Activated effector memory CD4-positive, alpha-beta T cell treated with Interleukin-2 at 50 U/mL for 16 hours (primary cell): ENCODE measurements around the gene TESK1.

ENCODE experiments used
- DNase-seq: peaks from one replicate; pipeline ENCODE4 v3.0.0-alpha.2; 2020

Gene TESK1, protein sequence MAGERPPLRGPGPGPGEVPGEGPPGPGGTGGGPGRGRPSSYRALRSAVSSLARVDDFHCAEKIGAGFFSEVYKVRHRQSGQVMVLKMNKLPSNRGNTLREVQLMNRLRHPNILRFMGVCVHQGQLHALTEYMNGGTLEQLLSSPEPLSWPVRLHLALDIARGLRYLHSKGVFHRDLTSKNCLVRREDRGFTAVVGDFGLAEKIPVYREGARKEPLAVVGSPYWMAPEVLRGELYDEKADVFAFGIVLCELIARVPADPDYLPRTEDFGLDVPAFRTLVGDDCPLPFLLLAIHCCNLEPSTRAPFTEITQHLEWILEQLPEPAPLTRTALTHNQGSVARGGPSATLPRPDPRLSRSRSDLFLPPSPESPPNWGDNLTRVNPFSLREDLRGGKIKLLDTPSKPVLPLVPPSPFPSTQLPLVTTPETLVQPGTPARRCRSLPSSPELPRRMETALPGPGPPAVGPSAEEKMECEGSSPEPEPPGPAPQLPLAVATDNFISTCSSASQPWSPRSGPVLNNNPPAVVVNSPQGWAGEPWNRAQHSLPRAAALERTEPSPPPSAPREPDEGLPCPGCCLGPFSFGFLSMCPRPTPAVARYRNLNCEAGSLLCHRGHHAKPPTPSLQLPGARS

DNA sequence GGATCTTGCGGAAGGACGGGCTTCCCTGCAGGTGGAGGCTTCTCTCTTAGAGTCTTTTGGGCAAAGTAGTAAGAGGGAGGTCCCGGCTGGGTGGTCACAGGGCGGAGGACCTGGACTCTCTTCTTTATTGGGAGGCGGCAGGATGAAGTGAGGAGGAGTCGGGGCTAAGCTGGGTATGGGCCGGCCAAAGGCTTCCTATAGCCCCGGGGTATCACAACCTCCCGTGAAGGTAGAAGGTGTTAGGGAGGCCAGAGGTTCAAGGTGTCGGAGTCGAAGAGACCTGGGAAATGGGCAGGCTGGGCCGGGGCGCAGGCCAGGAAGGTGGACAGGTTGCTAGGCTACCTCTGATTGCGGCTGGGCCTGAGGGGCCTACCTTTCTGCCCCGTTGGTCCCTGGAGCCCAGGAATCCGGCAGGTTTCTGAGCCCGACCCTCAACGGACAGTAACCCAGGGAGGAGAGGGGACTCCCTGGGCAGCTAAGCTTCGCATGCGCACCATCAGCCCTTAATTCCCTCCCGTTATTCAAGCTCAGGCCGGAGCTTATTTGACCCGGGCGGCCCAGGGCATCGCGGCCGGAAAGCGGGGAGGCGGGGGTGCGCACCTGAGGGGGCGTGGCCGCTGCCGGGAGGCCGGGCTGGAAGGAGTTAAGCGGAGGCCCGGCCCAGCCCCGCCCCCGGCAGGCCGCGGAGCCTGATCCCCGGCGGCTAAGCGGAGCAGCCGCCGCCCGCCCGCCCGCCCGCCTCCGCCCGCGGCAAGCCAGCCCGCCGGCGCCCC is at the start of gene TESK1:
Gene TESK1 (plus strand): TSS at position 685 of the 773 bp plus-strand sequence. CDS start 358 bp downstream, outside the sequence.
- DNase-seq = peak; percentile 71

DNA sequence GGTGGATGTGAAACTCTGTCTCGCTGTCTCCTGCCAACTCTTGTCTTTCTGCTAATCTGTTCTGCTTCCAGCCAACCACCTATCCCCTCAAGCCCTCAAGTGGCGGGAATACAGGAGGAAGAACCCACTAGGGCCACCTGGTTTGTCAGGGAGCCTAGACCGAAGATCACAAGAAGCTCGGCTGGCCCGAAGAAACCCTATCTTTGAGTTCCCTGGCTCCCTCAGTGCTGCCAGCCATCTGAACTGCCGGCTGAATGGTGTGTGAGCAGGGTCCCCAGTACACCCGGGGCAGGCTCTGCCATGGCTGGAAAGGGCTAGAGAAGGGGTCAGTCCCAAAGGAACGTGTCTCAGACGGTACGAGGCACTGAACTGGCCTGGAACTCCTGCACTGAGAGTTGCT is 49.2 kb upstream of the TESK1 start:
- DNase-seq = no peak

DNA sequence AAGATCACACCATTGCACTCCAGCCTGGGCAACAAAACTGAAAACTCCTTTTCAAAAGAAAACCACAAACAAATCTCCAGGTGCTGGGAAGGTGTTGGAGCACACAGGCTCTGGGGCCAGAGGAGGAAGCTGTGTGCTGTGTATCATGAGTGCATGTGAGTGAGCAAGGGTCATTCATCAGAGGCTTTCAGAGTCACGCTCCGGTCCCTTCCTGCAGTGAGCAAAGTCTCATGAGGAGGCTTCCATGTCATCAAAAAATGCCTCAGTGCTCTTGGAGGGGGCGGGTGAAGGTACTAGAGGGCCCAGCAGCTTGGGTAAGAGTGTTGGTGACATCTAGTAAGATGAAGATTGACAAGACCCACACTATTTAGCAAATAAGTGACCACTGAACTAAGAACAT is 48.3 kb upstream of the TESK1 start:
- DNase-seq = no peak

DNA sequence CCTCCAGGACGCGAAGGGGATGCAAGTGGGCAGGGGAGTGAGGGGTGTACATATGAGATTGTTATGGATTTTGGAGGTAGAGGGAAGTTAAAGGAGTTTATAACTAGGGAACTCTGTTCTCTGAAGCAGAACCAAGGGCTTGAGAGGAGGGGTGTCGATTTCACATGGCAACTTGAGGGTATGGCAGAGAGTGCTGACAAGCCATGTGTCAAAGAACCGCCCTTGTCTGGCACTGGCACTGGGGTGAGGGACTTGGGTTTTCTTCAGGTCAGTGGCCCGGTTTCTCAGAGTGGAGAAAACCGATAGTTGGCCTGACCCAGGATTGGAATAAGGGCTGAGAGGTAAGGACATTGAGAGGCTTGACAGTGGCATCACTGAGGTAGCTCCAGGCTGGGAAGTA is 47.7 kb upstream of the TESK1 start:
- DNase-seq = no peak

DNA sequence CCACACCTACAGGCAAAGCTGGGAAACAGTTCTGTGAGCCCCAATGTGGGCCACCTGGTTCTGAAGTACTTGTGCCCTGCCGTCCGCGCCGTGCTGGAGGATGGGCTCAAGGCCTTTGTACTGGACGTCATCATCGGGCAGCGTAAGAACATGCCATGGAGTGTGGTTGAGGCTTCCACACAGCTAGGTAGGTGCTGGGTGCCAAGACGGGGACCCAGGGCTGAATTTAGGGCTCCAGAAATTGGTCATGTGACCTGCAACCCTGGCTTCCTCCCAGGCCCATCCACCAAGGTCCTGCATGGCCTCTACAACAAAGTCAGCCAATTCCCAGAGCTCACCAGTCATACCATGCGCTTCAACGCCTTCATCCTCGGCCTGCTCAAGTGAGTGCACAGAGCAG is 46.9 kb upstream of the TESK1 start:
- DNase-seq = no peak

DNA sequence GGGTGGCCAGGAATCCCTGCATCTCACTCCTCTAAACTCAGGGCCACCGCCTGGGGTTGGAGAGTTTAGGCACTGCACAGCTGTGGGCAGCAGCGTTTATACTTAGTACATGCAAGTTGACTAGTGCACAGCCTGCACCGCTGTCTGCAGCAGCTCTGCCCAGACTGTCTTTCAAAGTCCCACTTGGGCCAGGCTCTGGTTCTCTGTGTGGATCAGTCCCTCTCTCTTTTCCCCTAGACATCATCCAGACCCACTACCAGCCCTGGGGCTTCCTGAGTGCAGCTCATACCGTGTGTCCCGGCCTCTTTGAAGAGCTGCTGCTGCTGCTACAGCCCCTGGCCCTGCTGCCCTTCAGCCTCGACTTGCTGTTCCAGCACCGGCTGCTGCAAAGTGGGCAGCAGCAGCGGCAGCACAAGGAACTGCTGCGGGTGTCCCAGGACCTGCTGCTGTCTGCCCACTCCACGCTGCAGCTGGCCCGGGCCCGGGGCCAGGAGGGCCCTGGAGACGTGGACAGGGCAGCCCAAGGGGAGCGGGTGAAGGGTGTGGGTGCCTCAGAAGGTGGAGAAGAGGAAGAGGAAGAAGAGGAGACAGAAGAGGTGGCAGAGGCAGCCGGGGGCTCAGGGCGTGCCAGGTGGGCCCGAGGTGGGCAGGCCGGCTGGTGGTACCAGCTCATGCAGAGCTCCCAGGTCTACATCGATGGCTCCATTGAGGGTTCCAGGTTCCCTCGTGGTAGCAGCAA is 45.1 kb upstream of the TESK1 start:
- DNase-seq = no peak

DNA sequence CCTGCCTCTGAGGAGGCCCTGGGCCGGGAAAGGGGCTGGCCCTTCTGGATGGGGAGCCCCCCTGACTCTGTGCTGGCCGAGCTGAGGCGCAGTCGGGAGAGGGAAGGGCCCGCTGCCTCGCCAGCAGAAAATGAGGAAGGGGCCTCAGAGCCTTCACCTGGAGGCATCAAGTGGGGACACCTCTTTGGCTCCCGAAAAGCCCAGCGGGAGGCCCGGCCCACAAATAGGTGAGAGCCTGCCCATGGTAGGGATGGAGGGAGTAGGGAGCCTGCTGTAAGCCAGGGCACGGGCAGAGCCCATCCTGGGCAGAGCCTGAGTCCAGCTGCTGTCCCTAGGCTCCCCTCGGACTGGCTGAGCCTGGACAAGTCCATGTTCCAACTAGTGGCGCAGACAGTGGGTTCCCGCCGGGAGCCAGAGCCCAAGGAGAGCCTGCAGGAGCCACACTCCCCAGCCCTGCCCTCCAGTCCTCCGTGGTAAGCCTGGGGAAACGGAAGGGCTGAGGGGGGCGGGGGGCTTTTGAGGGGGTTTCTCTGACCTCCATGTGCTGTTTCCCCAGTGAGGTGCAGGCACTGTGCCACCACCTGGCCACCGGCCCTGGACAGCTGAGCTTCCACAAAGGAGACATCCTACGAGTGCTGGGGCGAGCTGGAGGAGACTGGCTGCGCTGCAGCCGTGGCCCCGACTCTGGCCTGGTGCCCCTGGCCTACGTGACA is 44.3 kb upstream of the TESK1 start:
- DNase-seq = no peak

DNA sequence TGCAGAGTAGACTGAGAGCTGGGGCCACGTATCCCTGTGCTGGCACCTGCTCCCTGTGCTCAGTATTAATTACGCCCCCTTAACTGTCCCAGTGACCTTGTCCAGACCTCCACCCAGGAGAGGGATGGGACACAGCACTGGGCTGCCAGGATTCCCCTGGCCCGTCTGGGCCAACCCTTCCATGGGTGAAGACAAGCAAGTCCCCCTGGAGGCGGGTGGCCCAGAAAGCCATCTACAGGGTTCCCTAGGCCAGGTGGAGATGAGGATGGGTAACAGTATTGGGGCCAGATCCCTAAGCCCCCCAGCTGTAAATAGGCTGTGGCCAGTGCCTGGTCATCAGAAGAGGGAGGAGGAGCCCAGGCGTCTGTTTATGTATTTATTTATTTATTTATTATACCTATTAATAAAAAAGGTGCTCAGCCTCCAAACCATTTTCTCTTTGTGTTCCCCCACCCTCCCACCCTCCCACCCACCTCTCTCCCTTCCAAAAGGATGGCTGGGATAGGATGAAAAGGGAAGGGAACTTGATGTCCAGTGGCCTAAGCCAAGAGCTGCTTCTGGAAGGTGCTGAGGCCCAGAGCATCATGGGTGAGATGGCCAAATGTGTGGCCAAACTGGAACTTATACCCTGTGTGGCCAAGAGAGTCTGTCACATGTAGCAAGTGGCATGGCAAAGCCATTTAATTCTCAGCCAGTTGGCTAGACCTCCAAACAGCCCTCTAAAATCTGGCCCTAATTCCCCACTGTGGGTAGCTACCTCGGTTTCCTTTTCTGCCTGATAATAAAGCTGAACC is 43.4 kb upstream of the TESK1 start:
- DNase-seq = no peak

DNA sequence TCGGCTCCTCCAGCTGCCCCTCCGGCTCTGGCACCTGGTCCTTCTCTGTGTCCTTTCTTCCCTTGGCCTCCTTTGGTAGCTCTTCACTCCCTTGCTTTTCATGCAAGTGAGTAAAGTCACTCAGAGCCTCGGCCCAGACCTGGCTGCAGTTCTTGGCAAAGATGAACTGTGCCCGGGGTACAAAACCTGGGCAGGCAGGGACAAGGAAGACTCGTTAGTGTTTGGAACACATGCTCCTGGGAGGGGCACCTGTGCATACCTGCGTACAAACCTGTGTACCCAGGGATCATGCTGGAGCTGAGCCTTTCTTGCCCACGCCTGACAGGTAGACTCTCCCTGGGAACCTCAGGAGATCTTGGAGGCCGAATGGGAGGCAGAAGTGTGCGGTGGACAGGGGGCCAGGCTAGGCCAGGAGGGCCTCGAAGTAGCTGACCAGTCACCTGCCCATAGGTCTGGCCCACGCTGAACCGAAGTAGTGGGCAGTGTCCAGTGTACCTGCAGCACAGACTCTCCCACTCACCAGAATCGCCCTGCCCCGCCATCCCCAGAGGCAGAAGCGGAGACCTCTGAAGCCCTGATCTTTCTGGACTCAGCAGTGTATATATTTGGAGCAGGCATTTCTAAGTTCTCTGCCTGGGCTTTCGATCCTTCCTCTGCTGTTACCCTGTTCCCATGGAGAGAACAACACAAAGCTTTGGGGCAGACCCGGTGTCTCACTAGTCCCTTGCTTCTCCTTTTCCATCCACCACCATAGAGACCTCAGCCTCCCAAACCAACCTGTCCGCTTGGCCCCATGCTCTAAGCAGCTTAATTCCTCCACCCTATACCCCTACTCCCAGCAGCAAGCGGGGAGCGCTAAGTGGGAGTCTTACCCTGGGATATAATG is 41.9 kb upstream of the TESK1 start:
- DNase-seq = no peak

DNA sequence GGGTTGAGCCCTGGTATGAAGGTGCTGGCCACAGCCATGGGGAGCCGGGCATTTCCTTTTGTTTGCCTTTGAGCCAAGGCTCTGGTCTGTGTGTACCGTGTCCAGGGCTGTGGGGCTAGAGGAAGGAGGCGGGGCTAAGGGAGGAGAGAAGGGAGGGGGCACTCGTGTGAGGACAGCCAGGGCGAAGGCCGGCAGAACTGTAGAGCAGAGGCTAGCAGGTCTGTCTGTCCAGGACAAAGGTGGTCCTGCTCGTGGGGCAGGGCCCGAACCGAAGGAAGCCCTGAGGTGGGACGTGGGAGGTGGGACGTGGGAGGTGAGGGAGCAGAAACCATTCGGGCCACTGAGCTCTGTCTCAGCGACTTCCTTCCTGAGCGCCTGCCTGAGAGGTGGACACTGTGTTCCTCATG is 41.3 kb upstream of the TESK1 start:
- no peak for DNase-seq

DNA sequence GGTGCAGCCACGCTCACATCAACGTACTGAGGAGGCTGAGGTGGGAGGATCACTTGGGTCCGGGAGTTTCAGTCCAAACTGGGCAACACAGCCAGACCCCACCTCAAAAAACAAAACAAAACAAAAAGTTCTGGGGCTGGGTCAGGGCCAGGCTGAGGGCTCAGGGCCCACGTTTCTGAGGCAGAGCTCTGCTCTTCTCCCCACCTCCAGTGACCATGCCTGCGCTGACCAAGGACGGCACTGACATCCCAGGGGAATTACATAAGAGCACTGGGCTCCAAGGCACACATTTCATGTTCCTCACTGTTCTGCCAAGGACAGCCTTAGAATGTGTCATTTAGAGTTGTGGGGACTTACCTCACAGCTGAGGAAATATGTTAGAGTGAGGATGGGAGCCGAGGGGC is 40.4 kb upstream of the TESK1 start:
- no peak for DNase-seq

DNA sequence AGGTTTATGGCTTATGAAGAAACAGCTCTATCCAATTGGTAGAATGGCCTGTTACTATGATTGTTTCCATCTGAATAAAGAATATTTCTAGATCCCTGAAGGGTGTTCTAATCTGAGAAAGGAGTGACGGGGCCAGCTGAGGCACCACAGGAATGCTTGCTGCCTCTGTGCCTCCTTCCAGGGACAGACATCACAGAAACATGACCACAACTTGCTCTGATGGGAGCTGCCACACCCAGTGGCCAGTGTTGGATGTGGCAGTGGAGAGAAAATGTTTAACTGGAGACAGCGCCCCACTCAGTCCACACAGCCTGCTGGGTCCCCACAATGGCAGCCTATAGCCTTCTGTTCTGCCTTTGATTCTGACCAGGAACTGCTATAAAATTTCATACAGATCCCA is 38.6 kb upstream of the TESK1 start:
- DNase-seq = no peak

DNA sequence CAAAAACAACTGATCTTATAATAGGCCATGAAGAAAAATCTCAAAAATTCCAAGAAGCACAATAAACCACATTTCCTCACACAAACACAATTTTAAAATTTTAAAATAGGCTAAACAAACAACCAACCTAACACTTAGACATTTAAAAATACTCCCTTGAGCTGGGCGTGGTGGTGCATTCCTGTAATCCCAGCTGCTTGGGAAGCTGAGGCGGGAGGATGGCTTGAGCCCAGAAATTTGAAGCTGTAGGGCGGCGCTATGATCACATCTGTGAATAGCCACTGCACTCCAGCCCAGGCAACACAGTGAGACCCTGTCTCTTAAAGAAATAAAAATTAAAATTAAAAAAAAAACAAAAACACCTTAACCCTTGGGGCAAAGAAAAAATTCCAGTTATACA is 36.9 kb upstream of the TESK1 start:
- no peak for DNase-seq

DNA sequence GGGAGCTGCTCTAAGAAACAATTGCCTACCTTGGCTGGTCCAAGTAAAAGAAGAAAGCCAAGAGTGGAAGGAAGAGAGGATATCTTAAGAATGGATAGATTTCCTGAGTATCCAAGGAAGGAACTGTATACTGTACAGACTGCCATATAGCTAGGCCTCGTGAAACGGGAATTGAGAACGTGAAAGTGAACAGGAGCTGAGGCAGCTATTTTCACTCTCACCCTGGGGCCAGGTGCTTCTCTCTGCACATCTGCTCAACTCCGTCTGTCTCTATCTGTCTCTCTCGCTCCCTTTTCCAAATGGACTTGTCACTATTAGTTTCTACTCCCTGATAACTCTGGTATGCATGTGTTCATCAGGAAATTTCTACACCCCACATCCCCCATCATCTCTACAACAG is 35.9 kb upstream of the TESK1 start:
- no peak for DNase-seq

DNA sequence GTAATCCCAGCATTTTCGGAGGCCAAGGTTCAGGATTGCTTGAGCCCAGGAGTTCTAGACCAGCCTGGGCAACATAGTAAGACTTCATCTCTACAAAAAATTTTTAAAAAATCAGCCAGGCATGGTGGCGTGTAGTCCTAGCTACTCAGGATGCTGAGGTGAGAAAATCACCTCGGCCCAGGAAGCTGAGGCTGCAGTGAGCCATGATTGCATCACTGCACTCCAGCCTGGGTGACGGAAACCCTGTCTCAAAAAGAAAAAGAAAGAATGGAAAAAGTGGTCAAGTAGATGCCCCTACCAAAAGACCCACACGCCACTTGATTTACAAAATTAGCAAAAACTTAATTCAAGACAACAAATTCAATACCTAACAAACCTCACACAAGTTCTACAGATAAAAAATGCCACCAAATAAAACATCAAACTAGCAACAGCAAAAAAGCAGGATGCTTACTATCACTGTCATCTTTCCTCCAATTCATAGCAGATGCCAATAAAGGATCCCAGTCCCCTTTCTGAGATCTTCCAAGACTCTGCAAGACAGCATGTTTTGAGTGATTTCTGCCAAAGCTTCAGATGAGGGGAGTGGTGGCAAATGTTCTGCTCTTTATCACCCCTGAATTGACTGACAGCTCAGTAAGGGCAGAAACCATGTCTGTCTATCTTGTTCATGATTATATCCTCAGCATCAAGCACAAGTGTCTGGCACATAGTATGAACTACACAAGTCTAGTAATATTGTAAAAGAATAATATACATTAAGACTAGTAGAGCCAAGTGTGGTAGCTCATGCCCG is 34.2 kb upstream of the TESK1 start:
- DNase-seq = no peak

DNA sequence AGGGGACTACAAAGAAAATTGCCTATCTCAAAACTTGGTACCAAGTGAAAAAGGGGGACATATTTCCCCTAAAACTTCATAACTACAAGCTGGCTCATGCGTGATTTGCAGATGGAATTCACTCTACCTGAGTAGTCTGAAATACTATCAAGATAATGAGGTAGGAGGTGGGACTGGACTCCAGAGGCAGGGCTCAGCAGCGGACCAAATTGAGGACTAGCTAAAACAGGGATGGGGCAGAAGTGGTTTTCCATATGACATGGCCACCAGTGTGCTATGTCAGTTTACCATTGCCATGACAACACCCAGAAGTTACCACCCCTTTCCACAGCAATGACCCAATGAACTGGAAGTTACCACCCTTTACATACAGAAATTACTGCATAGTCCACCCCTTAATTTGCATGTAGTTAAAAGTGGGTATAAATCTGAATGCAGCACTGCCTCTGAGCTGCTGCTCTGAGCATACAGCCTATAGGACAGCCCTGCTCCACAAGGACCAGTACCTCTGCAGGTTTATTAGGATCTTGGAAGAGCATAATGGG is 30.4 kb upstream of the TESK1 start:
- DNase-seq = no peak

DNA sequence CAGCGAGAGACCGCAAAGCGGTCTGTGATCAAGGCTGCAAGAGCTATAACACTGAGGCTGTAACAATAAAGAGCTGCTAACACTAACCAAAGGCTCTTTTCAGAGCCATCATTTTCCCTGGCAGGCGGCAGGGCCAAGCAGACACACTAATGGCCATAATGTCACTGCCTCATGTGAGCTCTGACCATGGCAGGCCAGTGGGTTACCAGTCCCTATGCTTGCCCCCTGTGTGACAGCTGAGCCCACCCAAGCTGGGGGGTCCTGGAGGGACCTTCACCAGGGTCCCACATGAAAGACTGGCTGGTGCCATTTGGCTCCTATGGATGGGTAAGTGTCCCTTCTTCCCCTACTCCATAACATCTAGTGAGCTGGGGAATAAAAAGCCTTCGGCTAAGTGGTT is 29.6 kb upstream of the TESK1 start:
- no peak for DNase-seq

DNA sequence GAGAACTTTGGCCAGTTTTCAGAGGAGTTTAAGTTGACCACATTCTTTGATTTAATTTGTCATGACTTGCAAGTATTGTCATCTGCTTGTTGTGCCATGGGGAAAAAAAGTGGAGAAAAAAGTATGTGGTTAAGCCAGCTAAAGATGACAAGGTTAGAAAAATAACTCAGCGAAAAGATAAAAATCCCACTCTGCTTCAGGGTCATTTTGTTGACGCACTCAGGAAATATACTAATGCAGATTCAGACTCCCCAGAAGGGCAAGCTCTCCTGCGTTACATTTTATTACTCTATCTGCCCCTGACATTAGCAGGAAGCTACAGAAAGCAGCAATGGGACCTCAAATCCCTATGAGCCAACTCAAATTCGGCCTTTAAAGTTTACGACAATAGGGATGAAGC is 27.6 kb upstream of the TESK1 start:
- no peak for DNase-seq

DNA sequence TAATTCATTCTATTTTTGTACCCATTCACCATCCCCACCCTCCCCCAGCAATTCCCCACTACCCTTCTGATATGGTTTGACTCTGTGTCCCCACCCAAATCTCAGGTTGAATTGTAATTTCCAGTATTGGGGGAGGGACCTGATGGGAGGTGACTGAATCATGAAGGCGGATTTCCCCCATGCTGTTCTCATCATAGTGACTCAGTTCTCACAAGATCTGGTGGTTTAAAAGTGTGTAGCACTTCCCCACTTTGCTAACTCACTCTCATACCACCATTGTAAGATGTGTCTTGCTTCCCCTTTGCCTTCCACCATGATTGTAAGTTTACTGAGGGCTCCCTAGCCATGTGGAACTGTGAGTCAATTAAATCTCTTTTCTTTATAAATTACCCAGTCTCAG is 25.9 kb upstream of the TESK1 start:
- DNase-seq = no peak
